Mesendoderm (in vitro differentiated cells): Measurements from ENCODE around the gene ZNF425.

Source experiments
- DNase-seq: peaks from one replicate; pipeline ENCODE4 v3.0.0; 2013
- H2AK5ac ChIP-seq: 2 replicates; pipeline ENCODE4 v1.6.1; 2013; ENCODE audit warnings: low read length, inconsistent platforms
- H2BK120ac ChIP-seq: 2 replicates; pipeline ENCODE4 v1.6.1; 2013; ENCODE audit warnings: low read depth, mild to moderate bottlenecking, low read length, moderate library complexity, mixed read lengths
- H2BK15ac ChIP-seq: replicated peaks from 2 replicates; pipeline ENCODE4 v1.6.1; 2013; ENCODE audit warnings: low read depth, mild to moderate bottlenecking, moderate library complexity
- H2BK5ac ChIP-seq: 2 replicates; pipeline ENCODE4 v1.6.1; 2013; ENCODE audit warnings: low read length, inconsistent platforms
- H3K18ac ChIP-seq: 2 replicates; pipeline ENCODE4 v1.6.1; 2013; ENCODE audit warnings: mild to moderate bottlenecking, low read length, mixed read lengths
- H3K23ac ChIP-seq: one replicate; pipeline ENCODE4 v1.6.1; 2013; ENCODE audit warnings: low read length
- H3K27ac ChIP-seq: 2 replicates; pipeline ENCODE4 v1.5.1; 2013; ENCODE audit warnings: low read depth, mild to moderate bottlenecking, inconsistent platforms, low read length, moderate library complexity
- H3K27me3 ChIP-seq: 2 replicates; pipeline ENCODE4 v1.6.1; 2013; ENCODE audit warnings: low read length, control low read depth, mild to moderate bottlenecking, inconsistent platforms; ENCODE audit not compliant: insufficient read depth, poor library complexity
- H3K36me3 ChIP-seq: 2 replicates; pipeline ENCODE4 v1.6.1; 2013; ENCODE audit warnings: low read length, inconsistent platforms; ENCODE audit not compliant: control insufficient read depth, insufficient read depth
- H3K4ac ChIP-seq: one replicate; pipeline ENCODE4 v1.6.1; 2013; ENCODE audit warnings: low read depth, mild to moderate bottlenecking, low read length, moderate library complexity
- H3K4me1 ChIP-seq: 2 replicates; pipeline ENCODE4 v1.6.1; 2013; ENCODE audit warnings: low read depth, low read length, inconsistent platforms; ENCODE audit not compliant: control insufficient read depth
- H3K4me2 ChIP-seq: 2 replicates; pipeline ENCODE4 v1.6.1; 2013; ENCODE audit warnings: low read length
- H3K4me3 ChIP-seq: 2 replicates; pipeline ENCODE4 v1.5.1; 2013; ENCODE audit warnings: mild to moderate bottlenecking, low read length
- H3K56ac ChIP-seq: one replicate; pipeline ENCODE4 v1.6.1; 2013; ENCODE audit warnings: low read length
- H3K79me1 ChIP-seq: 2 replicates; pipeline ENCODE4 v1.6.1; 2013; ENCODE audit warnings: low read length, inconsistent platforms
- H3K79me2 ChIP-seq: 2 replicates; pipeline ENCODE4 v1.6.1; 2013; ENCODE audit warnings: mild to moderate bottlenecking, low read length; ENCODE audit not compliant: control insufficient read depth, insufficient read depth
- H3K9ac ChIP-seq: 2 replicates; pipeline ENCODE4 v1.6.1; 2013; ENCODE audit warnings: low read length, inconsistent platforms
- H4K5ac ChIP-seq: one replicate; pipeline ENCODE4 v1.6.1; 2013; ENCODE audit warnings: low read length
- H4K8ac ChIP-seq: one replicate; pipeline ENCODE4 v1.6.1; 2013; ENCODE audit warnings: low read depth, mild to moderate bottlenecking, control low read depth, low read length, moderate library complexity
- WGBS: extraction: QIAGEN DNeasy Blood & Tissue Kit; methylation state at CpG from one replicate; pipeline ENCODE4 v1.1.7; 2013; ENCODE audit warnings: low lambda C conversion rate, missing lambda C conversion rate; ENCODE audit not compliant: insufficient coverage; ENCODE audit errors: extremely low coverage; 5-methylcytosine and 5-hydroxymethylcytosine counted together

ZNF425 gene

DNA sequence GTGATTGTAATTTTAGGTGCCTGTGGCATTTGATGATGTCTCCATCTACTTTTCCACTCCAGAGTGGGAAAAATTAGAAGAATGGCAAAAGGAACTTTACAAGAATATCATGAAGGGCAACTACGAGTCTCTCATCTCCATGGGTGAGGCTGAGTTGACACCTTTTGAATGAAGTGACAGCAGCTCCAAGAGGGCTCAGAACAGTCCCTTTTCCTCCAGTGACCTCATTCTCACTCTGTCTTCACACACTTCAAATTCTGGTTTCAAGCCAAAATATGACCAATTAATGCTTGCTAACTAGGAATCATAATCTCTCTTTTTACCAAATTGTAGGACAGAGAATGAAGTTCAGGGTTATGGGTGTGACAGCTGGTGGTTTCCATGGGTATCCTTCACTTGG is 40.0 kb upstream of the ZNF425 start:
- no peak overlapping the region for H3K27ac ChIP-seq
- peaks cover 3% of the 10 kb centered on the region for H3K36me3 ChIP-seq
- no peak for DNase-seq
- H3K18ac ChIP-seq = no peak overlapping the region
- H3K4ac ChIP-seq = no peak overlapping the region
- no peaks in the 10 kb centered on the region for H3K79me1 ChIP-seq
- no peak overlapping the region for H2AK5ac ChIP-seq
- no peak overlapping the region for H2BK120ac ChIP-seq
- H3K27me3 ChIP-seq = no peaks in the 10 kb centered on the region
- H2BK5ac ChIP-seq = no peak overlapping the region
- no peak overlapping the region for H3K4me2 ChIP-seq
- H3K79me2 ChIP-seq = peaks cover under 1% of the 10 kb centered on the region
- no peaks in the 10 kb centered on the region for H3K4me1 ChIP-seq
- no peak overlapping the region for H4K5ac ChIP-seq
- no peak overlapping the region for H3K9ac ChIP-seq
- H3K23ac ChIP-seq = no peak overlapping the region
- no peak overlapping the region for H3K4me3 ChIP-seq
- H4K8ac ChIP-seq = no peak overlapping the region
- H2BK15ac ChIP-seq = no peak overlapping the region
- H3K56ac ChIP-seq = no peak overlapping the region
- WGBS = no CpG with 5 or more reads among the region's 1 CpG

DNA sequence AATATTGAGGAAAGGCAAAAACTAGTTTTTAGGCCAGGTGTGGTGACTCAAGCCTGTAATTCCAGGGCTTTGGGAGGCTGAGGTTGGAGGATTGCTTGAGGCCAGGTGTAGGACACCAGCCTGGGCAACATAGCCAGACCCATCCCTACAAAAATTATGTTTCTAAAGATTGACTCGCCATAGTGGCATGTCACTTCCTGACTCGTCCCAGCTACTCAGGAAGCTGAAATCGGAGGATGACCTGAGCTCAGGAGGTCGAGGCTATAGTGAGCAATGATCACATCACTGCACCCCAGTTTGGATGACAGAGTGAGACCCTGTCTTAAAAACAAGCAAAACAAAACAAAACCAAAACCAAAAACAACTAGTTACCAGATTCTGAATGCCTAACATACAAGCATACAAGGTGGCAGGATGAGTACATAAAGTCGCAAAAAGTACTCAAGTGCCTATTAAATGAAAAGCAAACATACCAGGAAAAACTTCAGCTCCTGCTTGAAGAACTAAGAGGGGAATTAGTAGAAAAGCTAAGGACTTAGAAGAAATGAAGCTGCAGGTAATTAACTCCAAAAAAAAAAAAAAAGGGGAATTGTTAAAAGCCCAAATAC is 35.2 kb upstream of the ZNF425 start:
- H3K18ac ChIP-seq = no peak overlapping the region
- H3K79me1 ChIP-seq = no peaks in the 10 kb centered on the region
- H3K4me2 ChIP-seq = no peak overlapping the region
- H2BK120ac ChIP-seq = no peak overlapping the region
- no peak overlapping the region for H4K5ac ChIP-seq
- no peak overlapping the region for H3K9ac ChIP-seq
- no peak overlapping the region for H3K4ac ChIP-seq
- no peak overlapping the region for H2BK5ac ChIP-seq
- no peak overlapping the region for H3K27ac ChIP-seq
- peaks cover 4% of the 10 kb centered on the region for H3K79me2 ChIP-seq
- no peaks in the 10 kb centered on the region for H3K27me3 ChIP-seq
- no peaks in the 10 kb centered on the region for H3K36me3 ChIP-seq
- no peaks in the 10 kb centered on the region for H3K4me1 ChIP-seq
- no peak overlapping the region for H2BK15ac ChIP-seq
- WGBS = no CpG with 5 or more reads among the region's 5 CpGs
- no peak overlapping the region for H3K23ac ChIP-seq
- no peak for DNase-seq
- H4K8ac ChIP-seq = no peak overlapping the region
- H2AK5ac ChIP-seq = no peak overlapping the region
- H3K4me3 ChIP-seq = no peak overlapping the region
- no peak overlapping the region for H3K56ac ChIP-seq

DNA sequence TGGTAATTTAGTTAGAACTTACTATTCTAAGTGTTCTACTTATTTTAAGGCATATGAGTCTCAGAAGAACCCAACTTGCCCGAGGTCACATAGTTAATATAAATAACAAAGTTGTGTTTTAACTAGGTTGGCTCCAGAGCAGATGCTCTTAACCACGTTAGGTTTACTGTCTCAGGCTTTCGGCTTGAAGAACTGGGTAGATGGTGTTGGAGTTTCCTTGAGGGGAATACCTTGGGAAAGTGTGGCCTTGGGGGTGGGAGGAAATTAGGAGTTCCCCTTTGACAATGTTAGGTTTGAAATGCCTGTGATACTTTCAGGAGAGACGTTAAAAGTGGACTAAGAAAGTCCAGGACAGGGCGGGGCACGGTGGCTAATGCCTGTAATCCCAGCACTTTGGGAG is 30.8 kb upstream of the ZNF425 start:
- Histone ChIP-seq H2BK15ac (no peak overlapping the region), H3K27ac (no peak overlapping the region), H3K4me2 (no peak overlapping the region), H3K4me1 (no peaks in the 10 kb centered on the region), H3K79me1 (no peaks in the 10 kb centered on the region), H3K4ac (no peak overlapping the region), H2BK120ac (no peak overlapping the region), H3K23ac (no peak overlapping the region), H3K9ac (no peak overlapping the region), H3K27me3 (no peaks in the 10 kb centered on the region), H4K8ac (no peak overlapping the region), H3K4me3 (no peak overlapping the region), H3K79me2 (peaks cover 17% of the 10 kb centered on the region), H2BK5ac (no peak overlapping the region), H2AK5ac (no peak overlapping the region), H4K5ac (no peak overlapping the region), H3K18ac (no peak overlapping the region), H3K56ac (no peak overlapping the region), H3K36me3 (no peaks in the 10 kb centered on the region)
- WGBS = no CpG with 5 or more reads among the region's 6 CpGs
- no peak for DNase-seq

DNA sequence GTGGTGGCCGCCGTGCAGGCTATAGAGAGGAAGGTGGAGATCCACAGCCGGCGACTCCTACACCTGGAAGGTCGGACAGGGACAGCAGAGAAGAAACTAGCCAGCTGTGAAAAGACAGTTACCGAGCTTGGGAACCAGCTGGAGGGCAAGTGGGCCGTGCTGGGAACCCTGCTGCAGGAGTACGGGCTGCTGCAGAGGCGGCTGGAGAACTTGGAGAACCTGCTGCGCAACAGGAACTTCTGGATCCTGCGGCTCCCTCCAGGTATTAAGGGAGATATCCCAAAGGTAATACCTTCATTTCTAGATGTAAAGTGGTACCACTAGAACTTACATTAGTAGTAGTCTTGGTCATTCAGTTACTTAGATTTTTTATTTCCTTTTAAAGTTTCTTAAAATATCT is 27.9 kb upstream of the ZNF425 start:
- H3K4ac ChIP-seq = no peak overlapping the region
- no CpG with 5 or more reads among the region's 11 CpGs for WGBS
- H3K79me2 ChIP-seq = peaks cover 38% of the 10 kb centered on the region
- H3K4me2 ChIP-seq = no peak overlapping the region
- H3K56ac ChIP-seq = no peak overlapping the region
- DNase-seq = no peak
- H3K79me1 ChIP-seq = peaks cover 3% of the 10 kb centered on the region
- no peak overlapping the region for H3K4me3 ChIP-seq
- no peaks in the 10 kb centered on the region for H3K36me3 ChIP-seq
- no peak overlapping the region for H4K8ac ChIP-seq
- H3K9ac ChIP-seq = no peak overlapping the region
- no peak overlapping the region for H3K18ac ChIP-seq
- no peak overlapping the region for H2BK120ac ChIP-seq
- no peak overlapping the region for H2BK15ac ChIP-seq
- H2BK5ac ChIP-seq = no peak overlapping the region
- no peak overlapping the region for H4K5ac ChIP-seq
- no peaks in the 10 kb centered on the region for H3K4me1 ChIP-seq
- H3K27ac ChIP-seq = no peak overlapping the region
- H3K27me3 ChIP-seq = no peaks in the 10 kb centered on the region
- no peak overlapping the region for H3K23ac ChIP-seq
- no peak overlapping the region for H2AK5ac ChIP-seq

DNA sequence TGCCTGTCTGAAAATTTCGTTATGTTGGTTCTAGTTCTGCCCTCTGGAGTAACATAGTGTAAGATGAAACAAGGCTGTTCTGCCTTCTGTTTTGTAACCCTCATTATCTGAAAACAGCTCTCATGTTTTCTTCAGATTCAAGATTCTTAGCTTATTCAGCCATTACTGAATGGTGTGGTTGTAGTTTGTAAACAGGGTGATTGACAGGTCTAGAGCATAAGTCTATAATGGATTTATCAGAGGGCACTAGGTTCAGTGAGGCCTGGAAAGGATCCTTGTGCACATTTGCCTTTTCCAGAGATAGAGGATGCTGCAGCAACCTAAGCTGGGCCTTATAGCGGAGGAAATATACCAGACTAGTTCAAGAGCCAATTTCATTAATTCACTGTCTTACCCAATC is 27.2 kb upstream of the ZNF425 start:
- no peak overlapping the region for H3K18ac ChIP-seq
- no peak overlapping the region for H2BK15ac ChIP-seq
- no peak overlapping the region for H3K4me2 ChIP-seq
- H3K4me1 ChIP-seq = no peaks in the 10 kb centered on the region
- no peak overlapping the region for H3K56ac ChIP-seq
- no peaks in the 10 kb centered on the region for H3K36me3 ChIP-seq
- peaks cover 43% of the 10 kb centered on the region for H3K79me2 ChIP-seq
- no peak overlapping the region for H2AK5ac ChIP-seq
- H3K27ac ChIP-seq = no peak overlapping the region
- no peak overlapping the region for H3K23ac ChIP-seq
- H2BK5ac ChIP-seq = no peak overlapping the region
- no peaks in the 10 kb centered on the region for H3K27me3 ChIP-seq
- no peak overlapping the region for H2BK120ac ChIP-seq
- H3K4ac ChIP-seq = no peak overlapping the region
- no peak overlapping the region for H4K8ac ChIP-seq
- WGBS = no CpG with 5 or more reads among the region's 2 CpGs
- peaks cover 3% of the 10 kb centered on the region for H3K79me1 ChIP-seq
- H4K5ac ChIP-seq = no peak overlapping the region
- no peak for DNase-seq
- H3K9ac ChIP-seq = no peak overlapping the region
- no peak overlapping the region for H3K4me3 ChIP-seq

DNA sequence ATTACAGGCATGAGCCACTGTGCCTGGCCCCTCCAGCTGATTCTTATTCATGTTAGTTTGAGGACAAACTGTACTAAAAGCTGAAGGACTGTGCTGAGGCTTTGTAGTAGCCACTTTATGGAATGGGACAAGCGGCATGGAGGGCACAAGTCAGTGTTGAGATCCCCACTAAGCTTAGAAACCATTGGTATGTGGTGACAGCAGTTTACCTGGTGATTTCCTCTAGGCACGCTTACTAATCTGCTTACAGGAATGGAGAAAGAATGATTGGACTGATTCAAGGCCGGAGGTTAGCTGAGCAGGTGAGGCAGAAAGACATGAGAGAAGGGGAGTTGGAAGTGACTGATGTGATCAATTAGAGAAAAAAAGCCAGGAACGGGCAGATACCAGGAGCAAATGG is 24.9 kb upstream of the ZNF425 start:
- no peak overlapping the region for H3K18ac ChIP-seq
- H3K79me1 ChIP-seq = peaks cover 3% of the 10 kb centered on the region
- H3K79me2 ChIP-seq = peaks cover 48% of the 10 kb centered on the region
- no peaks in the 10 kb centered on the region for H3K36me3 ChIP-seq
- no peak overlapping the region for H2AK5ac ChIP-seq
- no peak overlapping the region for H2BK120ac ChIP-seq
- no peak overlapping the region for H3K23ac ChIP-seq
- WGBS = no CpG with 5 or more reads among the region's 4 CpGs
- H3K4me3 ChIP-seq = no peak overlapping the region
- H3K27me3 ChIP-seq = no peaks in the 10 kb centered on the region
- H2BK15ac ChIP-seq = no peak overlapping the region
- no peak overlapping the region for H3K4ac ChIP-seq
- no peak overlapping the region for H3K27ac ChIP-seq
- H3K4me1 ChIP-seq = no peaks in the 10 kb centered on the region
- no peak overlapping the region for H4K5ac ChIP-seq
- peak overlapping the region; percentile 34 for H3K56ac ChIP-seq
- H3K9ac ChIP-seq = no peak overlapping the region
- no peak overlapping the region for H3K4me2 ChIP-seq
- H2BK5ac ChIP-seq = no peak overlapping the region
- no peak overlapping the region for H4K8ac ChIP-seq
- DNase-seq = no peak
